ENCODE data around the gene FAM219B.
"Not testable (repeated sequence)": the region's sequence is repeated elsewhere in the genome, so short reads cannot be mapped to it uniquely, and the experiment has no call there.

FAM219B gene, protein sequence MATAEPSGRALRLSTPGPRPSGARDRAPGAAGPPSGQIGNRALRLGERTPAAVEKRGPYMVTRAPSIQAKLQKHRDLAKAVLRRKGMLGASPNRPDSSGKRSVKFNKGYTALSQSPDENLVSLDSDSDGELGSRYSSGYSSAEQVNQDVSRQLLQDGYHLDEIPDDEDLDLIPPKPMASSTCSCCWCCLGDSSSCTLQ

DNA sequence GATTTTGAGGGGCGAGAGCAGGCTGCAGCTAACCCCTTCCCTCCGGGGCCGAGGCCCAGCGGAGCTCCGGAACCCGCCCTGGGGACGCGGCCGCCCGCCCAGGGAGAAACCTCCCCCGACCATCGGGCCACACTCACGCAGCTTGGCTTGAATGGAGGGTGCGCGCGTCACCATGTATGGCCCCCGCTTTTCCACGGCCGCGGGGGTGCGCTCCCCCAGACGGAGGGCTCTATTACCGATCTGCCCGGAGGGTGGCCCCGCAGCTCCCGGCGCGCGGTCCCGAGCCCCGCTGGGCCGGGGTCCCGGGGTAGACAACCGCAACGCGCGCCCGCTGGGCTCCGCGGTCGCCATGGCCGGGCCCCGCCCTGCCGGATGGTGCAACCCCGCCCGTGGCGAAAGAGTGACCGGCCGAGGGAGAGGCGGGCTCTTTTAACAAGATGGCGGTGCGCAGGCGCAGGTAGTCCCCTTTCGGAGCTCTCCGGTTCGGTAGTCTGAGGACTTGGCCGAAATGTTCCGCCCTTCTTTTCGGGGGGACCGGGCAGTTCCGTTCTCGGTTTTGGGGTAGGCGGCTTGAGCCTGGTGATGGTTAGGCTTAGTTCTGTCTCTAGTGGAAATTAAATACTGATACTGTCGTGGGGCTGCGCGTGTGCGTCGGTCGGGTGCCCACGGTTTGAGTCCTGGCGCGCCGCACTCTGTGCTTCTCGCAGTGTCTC lies at the start of gene FAM219B:
FAM219B (minus strand) TSS at position 402 of the 713 bp plus-strand sequence; CDS start at position 351, 51 bp downstream.
- DNase-seq (ENCODE audit: low read depth, low spot score): no peak

DNA sequence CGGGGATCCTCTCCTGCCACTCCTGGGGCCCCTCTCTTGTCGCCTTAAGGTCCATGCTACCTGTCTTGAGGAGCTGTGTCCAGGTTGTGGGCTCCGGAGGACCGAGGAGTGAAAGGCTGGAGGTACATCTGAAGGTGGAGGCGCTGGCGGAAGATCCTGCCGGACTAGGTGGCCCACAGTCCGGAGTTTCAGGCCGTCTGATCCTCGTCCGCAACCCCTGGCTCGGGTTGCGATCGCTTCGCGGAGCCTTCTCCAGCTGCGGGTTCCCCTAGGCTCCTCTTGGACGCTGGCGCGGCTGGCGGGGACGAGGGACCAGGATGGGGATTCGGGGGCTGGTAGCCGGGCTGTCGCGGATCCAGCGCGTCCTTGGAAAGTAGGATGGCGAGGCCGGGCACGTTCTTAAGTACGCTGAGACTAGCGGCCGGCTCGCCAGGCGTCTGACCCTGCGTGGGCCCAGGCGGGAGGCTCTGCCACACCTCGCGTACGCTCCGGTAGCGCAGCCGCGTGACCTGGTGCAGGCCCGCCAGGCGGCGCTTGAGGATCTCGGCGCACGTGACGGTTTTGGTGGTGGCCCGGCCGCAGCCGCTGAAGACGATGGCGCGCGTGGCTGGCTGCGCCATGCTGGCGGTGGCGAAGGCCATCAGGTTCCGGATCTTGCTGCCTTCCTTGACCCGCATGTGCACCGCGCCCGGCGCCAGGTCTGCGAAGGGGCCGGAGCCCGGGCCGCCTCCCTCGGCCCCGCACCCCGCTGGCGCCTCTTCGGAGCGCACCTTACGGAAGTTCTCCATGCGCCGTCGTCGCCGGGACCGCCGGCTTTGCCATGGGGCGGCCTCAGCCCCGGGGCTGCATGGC lies 49.4 kb upstream of the FAM219B start:
- DNase-seq (ENCODE audit: low read depth, low spot score): no peak

DNA sequence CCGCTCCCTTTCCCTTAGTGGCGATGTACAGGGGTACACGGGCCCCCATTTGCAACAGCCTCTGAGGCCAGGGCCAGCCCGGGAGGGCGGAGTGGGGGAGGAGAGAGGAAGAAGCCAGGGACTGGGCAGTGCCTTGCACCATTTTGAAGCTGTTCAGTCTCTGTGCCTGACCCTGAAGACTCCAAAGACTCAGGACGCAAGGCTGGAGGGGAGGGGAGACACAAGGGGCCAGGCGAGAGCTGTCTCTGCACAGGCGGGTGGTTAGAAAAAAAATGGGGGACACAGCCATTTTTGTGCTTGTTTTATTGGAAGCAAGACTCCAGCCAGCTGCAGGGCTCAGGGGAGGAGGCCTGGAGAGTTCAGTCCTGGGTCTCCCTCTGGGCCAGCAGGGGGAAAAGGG lies 48.4 kb upstream of the FAM219B start:
- DNase-seq (ENCODE audit: low read depth, low spot score): no peak

DNA sequence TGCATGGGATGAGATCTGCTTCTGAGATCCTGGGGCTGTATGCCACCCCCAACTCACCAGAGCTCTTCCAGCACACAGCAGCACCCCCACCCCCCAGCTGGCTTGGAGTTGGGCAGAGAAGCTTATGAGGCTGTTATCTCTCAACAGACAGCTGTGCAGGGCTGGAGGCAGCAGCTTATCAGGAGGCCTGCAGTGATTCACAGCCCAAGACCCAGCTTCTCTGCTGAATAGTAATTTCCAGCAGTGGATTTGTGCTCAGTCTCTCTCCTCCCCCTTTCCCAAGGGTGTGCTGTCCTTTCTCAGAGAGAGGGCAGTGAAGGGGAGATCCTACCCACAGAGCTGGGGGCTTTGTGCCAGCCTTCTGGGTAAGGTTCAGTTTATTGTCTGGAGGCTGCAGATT lies 47.9 kb upstream of the FAM219B start:
- no peak for DNase-seq (ENCODE audit: low read depth, low spot score)

DNA sequence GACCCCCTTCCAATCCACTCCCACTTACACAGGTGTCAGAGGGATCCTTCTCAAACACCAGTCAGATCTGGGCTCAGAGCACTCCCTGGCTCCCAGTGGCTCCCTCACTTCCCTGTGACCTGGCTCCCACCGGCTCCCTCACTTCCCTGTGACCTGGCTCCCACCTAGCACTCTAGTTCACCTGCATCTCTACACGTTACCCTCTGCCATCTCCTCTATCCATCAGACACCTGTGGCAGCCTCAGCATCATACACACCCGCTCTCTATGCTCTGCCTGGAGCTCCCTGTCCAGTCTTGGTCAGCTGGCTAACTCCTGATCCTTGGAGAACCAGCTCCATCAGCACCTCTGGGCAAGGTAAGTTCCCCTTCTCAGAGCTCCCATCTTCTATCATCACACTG lies 44.4 kb upstream of the FAM219B start:
- no peak for DNase-seq (ENCODE audit: low read depth, low spot score)

DNA sequence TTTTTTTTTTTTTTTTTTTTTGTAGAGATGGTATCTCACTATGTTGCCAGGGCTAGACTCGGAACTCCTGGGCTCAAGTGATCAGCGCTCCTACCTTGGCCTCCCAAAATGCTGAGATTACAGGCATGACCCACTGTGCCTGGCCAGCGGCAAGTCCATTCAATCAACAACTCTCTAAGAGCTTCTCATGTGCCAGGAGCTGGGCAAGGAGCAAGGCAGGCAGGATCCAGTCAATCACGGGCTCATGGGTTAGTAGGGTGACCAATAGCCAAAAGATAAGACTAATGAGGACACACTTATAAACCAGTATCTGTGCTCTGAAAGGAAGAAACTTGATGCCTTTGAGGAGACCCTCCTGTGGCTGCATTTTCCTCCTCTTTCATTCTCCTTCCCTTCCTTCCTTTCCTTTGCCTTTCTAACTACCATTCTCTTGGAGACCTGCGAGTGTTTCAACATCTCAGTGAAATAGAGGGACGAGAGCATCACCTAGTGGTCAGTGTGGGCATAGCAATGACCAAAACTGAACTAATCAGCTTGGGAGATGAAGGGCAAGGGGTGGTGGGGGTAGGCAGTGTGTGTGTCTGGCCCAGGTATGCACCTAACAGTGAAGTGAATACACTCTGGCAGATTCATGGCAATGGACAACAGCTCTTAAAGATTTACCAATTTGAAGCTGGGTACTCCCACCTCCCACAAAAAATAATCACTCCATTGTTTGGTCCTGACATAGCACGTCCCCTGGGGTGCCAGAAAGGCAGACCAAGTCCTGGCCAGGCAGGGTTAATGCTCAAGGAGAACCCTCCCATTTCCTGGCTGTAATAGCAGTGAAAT lies 43.6 kb upstream of the FAM219B start:
- no peak for DNase-seq (ENCODE audit: low read depth, low spot score)

DNA sequence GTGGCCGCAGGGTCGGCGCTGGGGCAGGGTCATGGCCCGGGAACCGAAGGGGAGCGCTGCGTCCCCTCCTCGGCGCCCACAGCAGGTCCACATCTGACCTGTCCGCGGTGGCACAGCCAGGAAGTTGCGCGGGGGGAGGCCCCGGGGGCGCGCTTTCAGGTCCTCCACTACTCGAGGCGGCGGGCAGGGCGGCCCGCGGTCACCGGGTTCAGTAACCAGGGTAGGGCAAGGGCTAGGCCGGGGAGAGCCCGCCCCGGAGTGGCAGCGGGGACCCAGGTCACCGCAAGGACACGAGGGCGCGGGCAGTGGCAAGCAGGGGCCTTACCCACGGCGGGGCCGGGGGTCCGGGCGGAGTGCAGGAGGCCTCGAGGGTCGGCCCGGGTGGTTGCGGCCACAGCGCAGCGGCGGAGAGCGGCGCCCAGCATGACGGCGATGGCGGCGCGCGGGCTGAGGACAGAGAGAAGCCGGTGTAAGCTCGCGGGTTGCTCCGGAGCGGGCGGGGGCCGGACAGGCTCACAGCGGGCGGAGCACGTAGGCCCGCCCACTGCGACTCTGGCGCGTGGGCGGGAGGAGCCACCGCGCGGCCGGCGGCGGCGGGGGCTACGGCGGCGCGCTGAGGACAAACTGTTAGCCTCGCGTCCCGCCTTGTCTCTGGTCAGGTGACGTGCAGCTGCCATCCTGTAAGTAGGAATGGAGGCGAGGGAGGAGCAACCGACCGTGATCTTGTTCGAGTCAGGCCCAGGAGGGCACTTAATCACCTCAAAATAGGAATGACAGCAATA lies 31.1 kb upstream of the FAM219B start, which contains the start of gene COX5A:
COX5A (minus strand) TSS at position 484 of the 782 bp plus-strand sequence; CDS start at position 425, 59 bp downstream.
- DNase-seq (ENCODE audit: low read depth, low spot score): peak; percentile 84

DNA sequence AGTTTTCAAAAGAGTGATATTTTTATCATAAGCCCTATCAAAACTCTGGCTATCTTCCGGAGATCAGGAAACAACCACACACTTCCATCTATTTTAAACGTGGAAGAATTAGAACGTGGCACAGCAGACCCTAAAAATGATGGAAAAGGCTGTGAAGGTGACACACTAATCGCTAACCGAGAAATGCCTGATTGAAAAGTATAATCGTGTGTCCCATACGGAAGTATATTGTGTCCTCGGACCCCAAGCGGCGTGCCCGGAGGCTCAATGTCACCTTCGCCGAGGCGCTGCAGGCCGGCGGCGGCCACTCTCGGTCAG lies 30.6 kb upstream of the FAM219B start:
- DNase-seq (ENCODE audit: low read depth, low spot score): no peak

DNA sequence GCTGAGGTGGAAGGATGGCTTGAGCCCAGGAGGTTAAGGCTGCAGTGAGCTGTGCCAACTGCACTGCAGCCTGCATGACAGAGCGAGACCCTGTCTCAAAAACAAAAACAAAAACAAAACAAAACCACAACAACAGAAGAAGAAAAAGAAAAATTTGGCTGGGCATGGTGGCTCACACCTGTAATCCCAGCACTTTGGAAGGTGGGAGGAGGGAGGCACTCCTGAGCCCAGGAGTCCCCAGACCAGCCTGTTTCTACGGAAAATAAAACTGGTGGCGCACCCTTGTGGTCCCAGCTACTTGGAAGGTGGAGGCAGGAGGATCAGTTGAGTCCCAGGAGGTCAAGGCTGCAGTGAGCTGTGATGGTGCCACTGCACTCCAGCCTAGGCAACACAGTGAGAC lies 28.5 kb upstream of the FAM219B start:
- not testable (repeated sequence) for DNase-seq (ENCODE audit: low read depth, low spot score)

DNA sequence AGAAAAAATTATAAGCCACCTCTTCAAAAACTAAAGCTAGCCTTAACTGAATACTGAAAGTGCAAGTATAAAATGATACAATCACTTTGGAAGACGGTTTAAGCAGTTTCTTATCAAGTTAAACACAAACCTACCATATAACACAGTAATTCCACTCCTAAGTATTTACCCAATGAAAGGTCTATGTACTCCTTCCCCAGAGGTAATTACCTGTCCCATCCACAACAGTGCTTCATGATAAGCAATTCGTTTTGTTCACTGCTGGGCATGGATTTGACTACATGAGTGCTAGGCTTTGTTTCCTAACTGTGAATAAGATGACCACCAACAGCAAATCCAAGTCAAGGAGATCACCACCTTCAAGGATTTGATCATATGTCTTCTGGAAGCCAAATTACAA lies 26.9 kb upstream of the FAM219B start:
- no peak for DNase-seq (ENCODE audit: low read depth, low spot score)

DNA sequence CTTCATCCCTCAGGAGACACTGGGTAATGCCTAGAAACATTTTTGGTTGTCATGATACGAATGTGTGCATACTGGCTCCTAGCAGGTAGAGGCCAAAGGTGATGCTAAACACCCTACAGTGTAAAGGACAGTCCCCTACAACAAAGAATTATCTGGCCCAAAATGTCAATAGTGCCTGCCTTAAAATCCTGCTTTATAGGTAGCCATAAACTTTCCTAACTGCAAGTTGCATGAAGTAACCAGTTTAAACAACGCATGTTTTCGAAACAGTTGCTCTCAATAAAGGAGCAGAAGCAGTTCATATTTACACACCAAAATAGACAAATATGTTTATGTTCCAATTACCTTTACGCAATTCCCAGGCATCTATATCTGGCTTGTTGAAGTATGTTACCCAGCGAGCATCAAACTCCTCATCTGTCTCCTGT lies 22.1 kb upstream of the FAM219B start:
- no peak for DNase-seq (ENCODE audit: low read depth, low spot score)

DNA sequence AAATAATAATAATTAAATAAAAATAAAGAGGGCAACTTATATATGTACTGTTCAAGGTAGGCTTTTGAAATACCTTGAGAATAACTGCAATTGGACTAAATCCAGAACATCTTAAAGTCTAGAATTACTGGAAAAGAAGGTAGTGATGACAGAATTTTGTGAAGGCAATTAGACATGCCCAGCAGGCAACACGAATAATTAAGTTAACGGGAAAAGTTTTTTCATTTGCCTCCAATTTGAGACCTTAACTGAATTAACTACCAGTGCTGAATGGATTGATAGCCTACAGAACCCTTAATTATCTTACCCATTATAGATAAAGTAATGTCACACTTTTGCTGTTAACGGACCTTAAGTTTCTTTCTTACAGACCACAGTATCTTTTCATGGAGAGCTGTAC lies 17.9 kb upstream of the FAM219B start:
- no peak for DNase-seq (ENCODE audit: low read depth, low spot score)

DNA sequence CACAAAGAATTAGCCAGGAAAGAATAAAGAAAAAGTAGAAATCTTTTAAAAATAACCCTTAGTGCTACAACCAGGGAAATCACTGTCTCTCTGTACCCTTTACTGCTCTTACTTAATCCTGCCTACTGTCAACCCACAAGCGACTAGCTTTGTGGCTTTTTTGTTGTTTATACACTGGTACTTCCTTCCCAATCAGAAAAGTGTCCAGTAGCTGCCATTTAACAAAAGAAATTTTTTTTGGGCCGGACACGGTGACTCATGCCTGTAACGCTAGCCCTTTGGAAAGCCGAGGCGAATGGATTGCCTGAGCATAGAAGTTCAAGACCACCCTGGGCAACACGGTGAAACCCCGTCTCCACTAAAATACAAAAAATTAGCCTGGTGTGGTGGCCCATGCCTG lies 13.8 kb upstream of the FAM219B start:
- no peak for DNase-seq (ENCODE audit: low read depth, low spot score)

DNA sequence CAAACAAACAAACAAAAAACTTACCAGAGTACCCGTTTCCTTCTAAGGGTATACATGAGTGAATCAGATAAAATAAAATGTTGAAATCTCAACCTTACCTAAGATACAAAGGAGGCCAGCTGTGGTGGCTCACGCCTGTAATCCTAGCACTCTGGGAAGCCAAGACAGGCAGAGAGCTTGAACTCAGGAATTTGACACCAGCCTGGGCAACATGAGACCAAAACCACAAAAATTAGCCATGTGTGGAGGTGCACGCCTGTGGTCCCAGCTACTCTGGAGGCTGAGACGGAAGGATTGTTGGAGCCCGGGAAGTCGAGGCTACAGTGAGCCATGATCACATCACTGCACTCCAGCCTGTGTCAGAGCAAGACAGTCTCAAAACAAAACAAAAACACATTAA lies 11.0 kb upstream of the FAM219B start:
- no peak for DNase-seq (ENCODE audit: low read depth, low spot score)

DNA sequence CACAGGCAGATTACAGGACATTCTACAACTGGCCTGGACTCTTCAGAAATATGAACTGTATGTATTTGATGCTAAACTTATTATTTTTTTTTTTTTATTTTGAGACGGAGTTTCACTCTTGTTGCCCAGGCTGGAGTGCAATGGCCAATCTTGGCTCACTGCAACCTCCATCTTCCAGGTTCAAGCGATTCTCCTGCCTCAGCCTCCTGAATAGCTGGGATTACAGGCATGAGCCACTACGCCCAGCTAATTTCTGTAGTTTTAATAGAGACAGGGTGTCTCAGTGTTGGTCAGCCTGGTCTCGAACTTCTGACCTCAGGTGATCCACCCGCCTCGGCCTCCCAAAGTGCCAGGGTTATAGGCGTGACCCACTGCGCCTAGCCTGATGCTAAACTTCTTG lies 7.1 kb upstream of the FAM219B start:
- not testable (repeated sequence) for DNase-seq (ENCODE audit: low read depth, low spot score)

DNA sequence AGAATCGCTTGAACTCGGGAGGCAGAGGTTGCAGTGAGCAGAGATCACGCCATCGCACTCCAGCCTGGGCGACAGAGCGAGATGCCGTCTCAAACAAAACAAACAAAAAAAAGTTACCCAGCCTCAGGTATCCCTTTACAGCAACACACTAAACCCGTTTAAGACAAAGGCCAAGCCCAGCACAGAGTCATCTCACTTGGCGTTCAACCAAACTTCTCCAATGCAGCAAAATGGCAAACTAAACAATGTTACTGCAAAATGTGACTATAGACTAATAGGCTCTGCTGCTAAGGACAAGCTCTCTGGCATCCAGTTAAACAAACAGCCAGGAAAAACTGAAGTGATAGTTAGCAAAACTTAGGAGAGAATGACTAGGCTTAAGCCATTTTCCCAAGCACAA lies 6.4 kb upstream of the FAM219B start:
- no peak for DNase-seq (ENCODE audit: low read depth, low spot score)

DNA sequence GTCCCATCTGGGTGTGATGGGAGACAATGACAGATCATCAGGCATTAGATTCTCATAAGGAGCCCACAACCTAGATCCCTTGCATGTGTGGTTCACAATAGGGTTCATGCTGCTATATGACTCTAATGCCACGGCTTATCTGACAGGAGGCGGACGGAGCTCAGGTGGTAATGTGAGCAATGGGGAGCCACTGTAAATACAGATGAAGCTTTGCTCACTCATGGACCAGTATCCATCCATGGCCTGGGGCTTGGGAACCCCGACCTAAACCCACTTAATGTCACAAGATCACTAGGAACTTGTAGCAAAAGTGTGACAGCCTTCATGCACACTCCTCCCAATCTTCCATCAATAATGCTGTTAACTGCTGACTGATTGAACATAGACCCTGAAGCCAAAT lies 2.0 kb upstream of the FAM219B start:
- DNase-seq (ENCODE audit: low read depth, low spot score): no peak

DNA sequence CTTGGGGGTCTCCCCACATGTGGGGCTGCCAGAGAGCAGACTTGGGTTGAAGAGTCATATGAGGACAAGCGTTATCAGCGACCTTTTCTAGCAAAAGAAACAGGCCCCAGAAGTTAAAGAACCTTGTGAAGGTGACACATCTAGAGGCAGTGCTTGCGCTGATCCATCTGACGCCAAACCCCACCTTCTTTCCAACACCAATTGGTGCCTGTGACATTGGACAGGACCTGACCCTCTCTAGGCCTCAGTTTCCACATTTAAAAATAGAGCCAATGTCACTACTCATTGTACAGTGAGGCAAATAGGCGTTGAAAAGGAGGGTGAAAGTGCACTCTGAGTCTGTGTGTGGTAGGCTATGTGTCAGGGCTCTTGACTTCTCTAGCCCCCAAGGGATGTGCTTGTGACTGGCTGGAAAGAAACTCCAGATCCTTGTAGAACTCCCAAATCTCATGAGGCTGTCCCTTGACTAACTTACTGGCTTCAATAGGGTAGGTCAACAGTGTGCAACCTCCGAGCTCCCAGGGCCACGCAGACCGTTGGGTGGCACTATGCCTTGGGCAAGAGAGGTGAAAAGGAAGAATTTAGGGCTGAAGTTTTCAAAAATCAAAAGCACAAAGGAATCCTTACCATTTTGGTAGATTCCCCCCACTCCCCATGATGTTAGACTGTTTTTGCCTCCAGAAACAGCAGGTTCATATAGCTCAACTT lies 666 bp upstream of the FAM219B start:
- no peak for DNase-seq (ENCODE audit: low read depth, low spot score)

DNA sequence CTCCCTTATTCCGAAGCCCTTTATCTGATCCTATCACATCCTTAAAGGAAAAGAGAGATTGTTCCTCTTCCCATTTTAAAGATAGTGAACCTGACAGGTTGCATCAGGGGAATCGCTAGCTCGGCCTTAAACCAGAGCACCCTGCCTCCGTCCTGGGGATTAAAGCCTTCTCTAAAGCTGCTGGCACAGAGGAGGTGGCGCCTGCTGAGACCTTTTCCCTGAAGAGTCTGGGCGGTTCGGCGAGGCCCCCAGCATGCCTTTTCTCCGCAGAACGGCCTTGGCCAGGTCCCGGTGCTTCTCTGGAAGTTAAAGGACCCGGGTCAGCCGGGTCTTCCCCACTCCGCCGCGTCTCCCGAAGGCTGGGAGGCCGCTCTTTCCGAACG lies 593 bp downstream of the FAM219B start:
- no peak for DNase-seq (ENCODE audit: low read depth, low spot score)

DNA sequence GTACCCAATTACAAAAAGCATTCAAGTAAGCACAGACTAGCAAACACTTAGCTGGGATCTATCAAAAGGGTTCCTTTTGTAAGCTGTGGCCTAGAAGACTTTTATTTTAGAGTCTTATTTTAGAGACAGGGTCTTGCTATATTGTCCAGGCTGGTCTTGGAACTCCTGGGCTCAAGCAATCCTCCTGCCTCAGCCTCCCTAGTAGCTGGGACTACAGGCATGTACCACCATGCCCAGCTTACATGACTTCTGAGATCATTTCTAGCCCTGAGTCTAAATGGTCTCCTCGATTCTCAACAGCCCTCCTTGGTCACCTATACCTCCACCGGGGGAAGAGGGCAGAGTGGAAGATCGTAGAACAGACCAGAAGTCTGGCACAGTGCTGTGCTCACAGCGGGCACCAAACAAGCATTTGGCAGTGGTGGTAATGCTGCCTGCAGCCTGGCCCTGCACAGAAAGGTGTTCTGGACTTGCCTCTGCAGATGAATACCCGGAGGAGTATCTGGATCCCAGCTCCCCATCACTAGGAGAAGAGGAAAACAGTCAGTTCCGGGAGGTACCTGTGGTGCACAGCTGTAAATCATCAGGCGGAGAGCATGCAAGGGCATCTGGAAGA lies 2.4 kb downstream of the FAM219B start:
- DNase-seq (ENCODE audit: low read depth, low spot score): no peak

Data from brain pericyte (primary cell).